ENCODE measurements around the gene ASB15.

ASB15 gene

GRCh38 chr7:123663200-123663599 is 61.6 kb downstream of the ASB15 start:
- no peak for DNase-seq (ENCODE audit: low read depth)

DNA sequence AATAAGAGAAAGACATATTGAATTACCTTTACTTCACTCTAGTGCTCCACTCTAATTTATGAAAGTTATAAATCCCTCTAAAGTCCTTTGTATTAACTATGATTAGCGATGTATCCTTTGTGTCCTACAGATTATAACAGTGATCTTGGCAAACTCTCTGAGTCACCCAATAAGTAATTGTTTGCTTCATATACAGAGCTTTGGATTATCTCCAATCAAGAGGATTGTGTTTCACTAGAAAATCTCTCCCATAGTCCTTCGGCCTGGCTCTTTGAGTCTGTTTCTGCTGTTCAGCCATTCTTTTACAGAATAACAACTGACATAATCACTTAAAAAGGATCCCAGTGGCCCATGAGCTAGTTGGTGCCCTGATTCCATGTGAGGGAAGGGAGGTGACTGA is 63.5 kb downstream of the ASB15 start:
- DNase-seq (ENCODE audit: low read depth), result no peak

GRCh38 chr7:123665896-123666295 is 64.3 kb downstream of the ASB15 start:
- no peak for DNase-seq (ENCODE audit: low read depth)

DNA sequence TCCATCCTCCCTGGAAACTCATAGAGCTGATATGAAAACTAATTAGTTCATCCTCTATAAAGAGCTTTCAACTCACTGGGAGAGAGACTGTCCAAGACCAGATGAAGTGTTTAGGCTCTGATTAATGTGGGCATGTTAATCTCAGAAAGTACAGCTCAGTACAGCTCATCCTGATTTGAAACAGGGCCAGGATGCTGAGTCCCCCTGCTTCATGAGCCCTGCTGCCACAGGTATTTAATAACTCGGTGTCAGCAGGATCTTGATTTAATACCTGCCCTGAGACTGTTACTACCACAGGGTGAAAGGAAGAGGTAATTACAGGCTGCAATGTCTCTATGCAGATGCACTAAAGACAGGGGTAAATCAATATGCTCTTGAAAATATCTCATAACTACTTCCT is 64.9 kb downstream of the ASB15 start:
- DNase-seq (ENCODE audit: low read depth), result no peak

- DNase-seq (ENCODE audit: low read depth), result no peak
Measured at GRCh38 chr7:123669485-123669884, 67.9 kb downstream of the ASB15 start.

DNA sequence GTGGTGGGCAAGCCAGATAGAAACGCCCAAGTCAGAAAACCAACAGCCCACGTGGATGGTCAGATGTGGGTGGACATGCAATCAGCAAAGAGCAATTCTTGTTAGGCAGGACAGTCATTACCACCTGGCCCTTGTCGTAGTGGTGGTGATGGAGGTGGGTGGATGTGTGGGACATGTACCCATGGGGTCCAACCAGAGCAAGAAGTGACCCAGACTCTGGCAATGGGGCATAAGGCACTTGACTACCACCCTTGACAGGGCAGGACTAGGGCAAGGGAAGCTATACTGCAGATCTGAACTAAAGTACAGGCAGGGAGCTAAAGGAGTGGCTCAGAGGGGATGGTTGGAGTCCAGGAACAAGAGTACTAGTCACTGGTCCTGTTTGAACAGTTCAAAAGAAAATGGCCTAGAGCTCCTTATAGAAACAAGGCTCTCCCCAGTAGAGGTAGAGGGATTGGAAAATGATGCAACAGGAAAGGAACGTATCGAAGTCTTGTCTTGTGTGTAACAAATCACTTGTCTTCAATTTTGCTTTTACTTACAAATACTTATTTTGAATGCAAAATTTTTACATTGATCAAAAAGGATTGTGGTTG is 71.6 kb downstream of the ASB15 start:
- DNase-seq (ENCODE audit: low read depth), result no peak

DNA sequence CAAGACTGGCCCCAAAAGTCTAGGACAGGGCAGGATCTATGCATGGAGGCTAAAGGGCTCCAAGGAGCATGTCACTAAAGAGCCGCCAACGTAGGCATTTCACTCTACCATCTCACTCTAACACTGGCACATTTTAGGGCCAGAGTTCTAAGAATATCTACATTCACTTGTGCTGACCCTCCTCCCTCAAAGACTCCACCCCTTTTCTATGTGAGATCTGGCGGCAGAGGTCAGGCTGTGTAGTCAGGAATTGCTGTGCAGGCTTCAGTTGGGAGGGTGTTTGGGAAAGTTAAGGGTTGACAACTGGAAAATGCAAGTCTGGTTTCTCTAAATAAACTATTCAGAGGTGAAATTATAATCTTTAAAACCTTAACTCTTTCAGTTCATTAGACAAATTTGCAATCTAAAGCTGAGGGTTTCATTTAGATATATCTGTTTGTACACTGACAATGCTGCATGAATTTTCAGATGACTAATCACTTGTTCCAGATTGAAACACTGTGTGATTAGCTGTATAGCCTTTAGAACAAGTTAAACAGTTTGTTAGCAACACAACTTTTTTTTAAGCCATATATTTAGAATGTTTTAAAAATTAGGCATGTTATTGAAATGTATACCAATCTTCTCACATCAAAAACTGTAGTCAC is 72.3 kb downstream of the ASB15 start:
- no peak for DNase-seq (ENCODE audit: low read depth)

- DNase-seq (ENCODE audit: low read depth), result no peak
Measured at GRCh38 chr7:123674399-123675180, 73.0 kb downstream of the ASB15 start.

DNA sequence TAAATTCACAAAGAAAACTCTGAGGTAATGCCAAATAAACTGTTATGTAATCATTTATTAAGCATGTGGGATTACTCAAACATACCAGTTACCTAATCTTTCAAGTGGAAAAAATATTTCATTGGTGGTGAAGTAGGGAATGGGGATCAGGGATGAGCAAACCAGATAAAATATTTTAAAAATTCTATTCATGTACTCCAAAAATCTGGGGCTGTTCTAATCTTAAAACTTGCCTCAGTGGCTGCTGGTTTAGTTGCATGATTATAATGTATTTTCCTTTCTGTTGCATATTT is 73.5 kb downstream of the ASB15 start:
- no peak for DNase-seq (ENCODE audit: low read depth)

DNA sequence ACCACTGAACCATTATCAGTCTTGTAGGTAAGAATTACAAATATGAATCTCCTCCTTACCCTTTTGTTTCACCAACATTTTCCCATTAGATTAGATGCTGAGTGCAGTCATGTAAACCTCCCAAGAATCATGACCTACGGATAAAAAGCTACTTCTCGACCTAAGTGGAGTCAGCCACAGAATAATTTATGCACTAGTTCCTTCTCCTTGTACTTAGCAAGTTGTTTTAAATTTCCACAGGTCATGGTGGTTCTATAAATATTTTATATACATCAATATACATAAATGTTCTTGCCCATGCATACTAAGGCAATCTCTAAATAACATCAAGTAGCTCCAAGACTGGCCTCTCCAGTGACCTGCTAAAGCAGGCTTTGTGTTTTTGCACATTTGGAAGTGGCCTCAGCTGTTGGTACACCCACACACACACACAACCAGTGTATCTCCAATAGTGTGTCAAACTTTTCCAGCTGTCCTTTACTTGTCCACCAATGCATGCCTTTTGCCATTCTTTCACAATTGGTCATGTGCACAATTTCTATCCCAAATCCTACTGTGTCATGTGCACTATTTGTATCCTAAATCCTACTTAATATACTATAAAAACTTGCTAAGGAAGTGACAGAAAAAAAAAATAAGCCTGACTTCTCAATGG is 75.6 kb downstream of the ASB15 start:
- DNase-seq (ENCODE audit: low read depth), result no peak

GRCh38 chr7:123679614-123680013 is 78.0 kb downstream of the ASB15 start:
- DNase-seq (ENCODE audit: low read depth), result no peak

- no peak for DNase-seq (ENCODE audit: low read depth)
Measured at GRCh38 chr7:123680580-123680979, 79.0 kb downstream of the ASB15 start.

DNA sequence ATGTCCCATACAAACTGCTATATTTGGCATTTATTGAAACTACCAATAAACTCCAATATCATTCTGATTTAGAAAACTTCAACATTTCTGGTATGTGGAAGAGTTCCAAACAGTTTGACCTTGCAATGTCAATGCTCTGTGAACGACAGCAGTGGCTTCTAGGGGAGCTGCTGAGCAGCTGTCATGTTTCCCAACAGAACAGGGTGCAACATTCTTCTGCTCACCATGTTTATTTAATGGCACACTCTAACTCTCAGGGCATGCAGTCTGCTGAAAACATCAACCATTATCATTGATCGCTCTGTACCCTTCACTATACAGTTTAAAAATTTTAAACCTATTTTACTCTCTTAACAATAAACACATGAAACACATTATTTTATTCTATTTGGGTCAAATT is 79.9 kb downstream of the ASB15 start:
- no peak for DNase-seq (ENCODE audit: low read depth)

DNA sequence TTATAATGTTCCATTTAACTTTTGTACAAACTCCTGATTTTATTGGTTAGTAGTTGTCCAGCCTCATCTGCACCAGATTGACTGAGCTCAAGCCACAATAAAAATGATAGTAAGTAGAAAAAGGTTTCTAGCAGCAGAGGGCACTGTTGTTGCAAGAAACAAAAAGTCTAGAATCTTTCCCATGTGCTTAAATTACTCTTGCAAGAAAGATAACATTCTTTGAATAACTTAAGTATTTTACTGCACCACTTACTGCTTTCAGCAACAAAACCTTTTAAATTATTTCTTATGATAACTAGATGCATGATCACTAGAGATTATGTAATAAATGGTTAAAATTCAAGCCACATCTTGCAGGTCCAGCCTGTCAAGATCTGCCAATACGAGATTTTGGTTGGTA is 81.1 kb downstream of the ASB15 start:
- no peak for DNase-seq (ENCODE audit: low read depth)

- no peak for DNase-seq (ENCODE audit: low read depth)
Measured at GRCh38 chr7:123687161-123687560, 85.5 kb downstream of the ASB15 start.

GRCh38 chr7:123687727-123688126 is 86.1 kb downstream of the ASB15 start:
- no peak for DNase-seq (ENCODE audit: low read depth)
